Measurements from ENCODE around the gene GNAO1.

GRCh38 chr16:56357765-56358322 lies 166.6 kb downstream of the GNAO1 start:
- TF ChIP-seq EZH2 (IDR thresholded peaks at IDR 0.05; ENCODE audit: insufficient read depth, poor library complexity, severe bottlenecking) (no peak), EZH2phosphoT487 (IDR thresholded peaks at IDR 0.05; ENCODE audit: insufficient read depth, low read depth) (no peak)
